ENCODE measurements around the gene RANBP17. TPM values are rescaled to one million over a fixed set of nuclear protein-coding genes. Genes with fewer than 3 reads are reported as not detected.

RANBP17 gene
- total and polyA plus RNA-seq, 2 of the 4 experiments (the other 2 are of a cell fraction), result 8.2 to 29.0 TPM

- no TSS peak for BruUV-seq (replicated peaks)
- WGBS, 2 experiments (ENCODE audit: extremely low coverage in 2 of 2, insufficient read length in 1 of 2), result no CpG with 5 or more reads among the region's 5 CpGs
- POLR2A ChIA-PET (ENCODE audit: unreplicated experiment), result no interaction called here
Measured at GRCh38 chr5:171074747-171075146, 212.9 kb downstream of the RANBP17 start.

More at GRCh38 chr5:171074747-171075146, 212.9 kb downstream of the RANBP17 start:
- H3K9me1 ChIP-seq (ENCODE audit: insufficient read depth, low read length), result no peaks in the 10 kb centered on the region
- no peak for ATAC-seq (ENCODE audit: low read depth)
- H3K27ac ChIP-seq (ENCODE audit: insufficient read depth, low read length), result no peak overlapping the region
- intact Hi-C loops (cut with micrococcal nuclease), result no loop called here
- H3K4ac ChIP-seq (ENCODE audit: low read depth, low read length), result no peak overlapping the region
- no peaks in the 10 kb centered on the region for H4K20me1 ChIP-seq (ENCODE audit: insufficient read depth, low read length)
- H3K4me2 ChIP-seq (ENCODE audit: low read depth, low read length), result no peak overlapping the region
- no peak overlapping the region for H3K4me3 ChIP-seq (ENCODE audit: insufficient read depth, low read depth, low read length)
- no peaks in the 10 kb centered on the region for H3K27me3 ChIP-seq (ENCODE audit: control insufficient read depth, insufficient read depth, low read length)
- H2AK5ac ChIP-seq (ENCODE audit: low read depth, low read length), result no peak overlapping the region
- no peak overlapping the region for H3K9ac ChIP-seq (ENCODE audit: low read depth, low read length)
- H4K5ac ChIP-seq (ENCODE audit: low read depth, low read length), result no peak overlapping the region
- H3K4me1 ChIP-seq (ENCODE audit: control insufficient read depth, insufficient read depth, low read length), result no peaks in the 10 kb centered on the region
- H3K23ac ChIP-seq (ENCODE audit: low read depth, low read length), result no peak overlapping the region
- no peak overlapping the region for H4K91ac ChIP-seq (ENCODE audit: insufficient read depth, low read depth, low read length)
- no peak overlapping the region for H3K14ac ChIP-seq (replicated peaks; ENCODE audit: low read depth, low read length)
- no peaks in the 10 kb centered on the region for H3K36me3 ChIP-seq (ENCODE audit: control insufficient read depth, insufficient read depth, low read length)
- no peak overlapping the region for H2BK5ac ChIP-seq (ENCODE audit: low read depth, low read length, poor library complexity, severe bottlenecking)
- dilution Hi-C loops (cut with HindIII; ENCODE audit: low sequenced_read_pairs, unreplicated experiment), result no loop called here
- CTCF ChIA-PET, result interaction anchor here (1.0 to 1.3 kb wide), 2 partner anchors 8 to 22 kb away, joined by 3 to 4 read pairs; no protein-coding TSS in a partner anchor
- H2BK20ac ChIP-seq (ENCODE audit: low read depth, low read length), result no peak overlapping the region
- H2BK15ac ChIP-seq (ENCODE audit: low read depth, low read length), result no peak overlapping the region
- no peak overlapping the region for H2BK120ac ChIP-seq (ENCODE audit: low read depth, low read length)
- no peak overlapping the region for H3K18ac ChIP-seq (ENCODE audit: low read depth, low read length)
- no peak overlapping the region for H2AK9ac ChIP-seq (replicated peaks; ENCODE audit: low read depth, low read length, poor library complexity)
- TF ChIP-seq BHLHE40 (IDR thresholded peaks at IDR 0.05; ENCODE audit: low read depth, low read length) (no peak), RAD21 (IDR thresholded peaks at IDR 0.05; ENCODE audit: low read length) (no peak), MAFK (IDR thresholded peaks at IDR 0.05; ENCODE audit: low read depth, low read length) (no peak), NFE2L2 (IDR thresholded peaks at IDR 0.05; ENCODE audit: low read depth, low read length) (no peak), MAZ (IDR thresholded peaks at IDR 0.05; ENCODE audit: borderline replicate concordance, low read depth, low read length) (no peak), CHD1 (IDR thresholded peaks at IDR 0.05; ENCODE audit: low read depth, low read length) (no peak), SMC3 (IDR thresholded peaks at IDR 0.05; ENCODE audit: low read depth, low read length) (no peak), CTCF (conservative IDR thresholded peaks at IDR 0.05; ENCODE audit: low read depth, low read length) (no peak)
- H2AFZ ChIP-seq (replicated peaks; ENCODE audit: low read length, poor library complexity), result no peak overlapping the region
- no peaks in the 10 kb centered on the region for H3K79me1 ChIP-seq (ENCODE audit: low read depth in 1 of 2, low read length in 2 of 2)
- H4K8ac ChIP-seq (ENCODE audit: low read depth in 2 of 2, low read length in 2 of 2), result no peak overlapping the region
- H3K56ac ChIP-seq (ENCODE audit: extremely low read depth, insufficient read depth, low read length), result no peak overlapping the region
- peaks cover 8% of the 10 kb centered on the region; the same call in 1 of the 2 replicates for H3K9me3 ChIP-seq (ENCODE audit: control insufficient read depth, insufficient read depth, low read length)
- in situ Hi-C loops (cut with MboI; ENCODE audit: low sequenced_read_pairs), result no loop called here
- DNase-seq, result no peak

Data from IMR-90 (cell line).